H4 (cell line): Measurements from ENCODE around the gene CNNM4. TPM values are rescaled to one million over a fixed set of nuclear protein-coding genes. Genes with fewer than 3 reads are reported as not detected.

Source experiments
- DNase-seq: peaks from one replicate; pipeline ENCODE4 v3.0.0-alpha.2; 2015; ENCODE audit warnings: low spot score
- total RNA-seq: library from RNA; depleted of rRNA; stranded (reverse); fragments of >200 nt; shearing (Covaris generic); gene quantifications from 2 replicates; pipeline ENCODE4 v1.2.3, GENCODE V29; 2014

CNNM4 gene
- total RNA-seq, 1 experiment from 2014 or later: 3.4 TPM

GRCh38 chr2:96810783-96811192, 50.1 kb downstream of the CNNM4 start:
- no peak for DNase-seq

- no peak for DNase-seq
Measured at GRCh38 chr2:96811917-96812316, 51.2 kb downstream of the CNNM4 start.

GRCh38 chr2:96813656-96814055, 53.0 kb downstream of the CNNM4 start:
- DNase-seq: no peak

GRCh38 chr2:96815326-96816126, 54.8 kb downstream of the CNNM4 start:
- DNase-seq: no peak

GRCh38 chr2:96816127-96816835, 55.6 kb downstream of the CNNM4 start, which contains the start of gene CNNM3:
TSS of gene CNNM3 (plus strand) at chr2:96816268. CDS start at chr2:96816278, 10 bp downstream.
- DNase-seq: peak; percentile 84

GRCh38 chr2:96816836-96817702, 56.4 kb downstream of the CNNM4 start:
- no peak for DNase-seq

GRCh38 chr2:96817882-96818281, 57.2 kb downstream of the CNNM4 start:
- no peak for DNase-seq

DNA sequence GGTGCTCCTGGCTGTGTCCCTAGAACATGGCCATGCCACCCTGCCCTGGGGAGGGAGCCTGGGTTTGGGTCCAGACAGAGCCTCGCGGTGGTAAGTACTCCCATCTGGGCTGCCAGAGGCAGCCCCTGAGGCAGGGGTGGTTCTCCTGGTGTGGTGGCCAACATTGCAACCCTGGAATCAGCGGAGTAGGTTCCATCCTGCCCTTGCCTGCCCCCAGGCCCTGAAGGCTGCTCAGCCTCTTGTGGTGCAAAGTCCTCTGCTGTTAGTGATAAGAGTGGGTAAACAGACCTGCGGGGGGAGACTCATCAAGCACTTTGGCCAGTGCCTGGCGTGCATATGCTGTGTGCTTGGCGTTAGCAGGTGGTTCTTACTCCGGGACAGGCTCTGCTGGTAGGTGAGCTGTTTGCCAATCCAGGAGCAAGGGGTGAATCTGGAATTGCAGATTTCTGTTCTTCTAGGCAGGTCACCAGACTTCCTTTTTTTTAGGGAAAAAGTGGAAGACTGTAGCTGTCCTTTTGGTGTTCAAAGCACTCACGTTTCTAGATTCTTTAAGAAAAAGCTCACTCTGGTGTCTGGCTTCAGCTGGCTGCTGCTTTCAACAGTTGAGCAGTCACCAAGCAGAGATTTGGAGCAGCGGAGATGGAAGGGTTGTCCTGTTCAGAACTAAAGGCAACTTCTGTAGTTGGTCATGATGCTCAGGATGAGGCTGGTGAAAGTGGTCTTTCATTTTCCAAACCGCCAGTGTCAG, 58.6 kb downstream of the CNNM4 start:
- DNase-seq: no peak

DNA sequence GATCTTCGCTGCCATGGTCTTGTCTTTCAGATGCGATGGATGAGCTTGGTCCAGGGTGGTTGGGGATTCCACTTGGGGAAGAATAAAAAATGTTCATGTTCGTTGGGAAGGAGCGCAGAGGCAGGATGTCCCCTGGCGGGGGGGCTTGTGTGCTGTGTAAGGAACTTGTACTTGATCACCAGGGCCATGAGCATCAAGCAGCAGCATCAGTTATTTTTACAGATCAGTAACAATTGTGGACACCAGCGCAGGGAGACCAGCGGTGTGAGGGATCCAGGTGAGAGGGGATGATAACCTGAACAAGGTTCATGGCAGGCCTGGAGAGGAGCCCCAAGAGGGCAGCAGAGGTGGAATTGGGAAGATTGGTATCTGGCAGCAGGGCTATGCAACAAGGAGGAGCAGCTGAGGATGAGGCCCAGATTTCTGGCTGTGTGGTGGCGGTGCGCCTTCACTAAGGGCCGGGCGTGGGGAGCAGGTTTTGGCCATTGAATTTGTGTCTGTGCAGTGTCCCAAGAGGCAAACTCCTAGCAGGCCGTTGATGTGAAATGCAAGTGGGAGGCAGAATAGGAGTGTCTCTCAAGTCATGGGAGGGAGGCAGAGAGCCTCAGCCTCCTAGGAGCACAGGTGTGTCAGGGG, 59.3 kb downstream of the CNNM4 start:
- DNase-seq: no peak

- no peak for DNase-seq
Measured at GRCh38 chr2:96821113-96821675, 60.5 kb downstream of the CNNM4 start.

- no peak for DNase-seq
Measured at GRCh38 chr2:96822786-96823185, 62.1 kb downstream of the CNNM4 start.

DNA sequence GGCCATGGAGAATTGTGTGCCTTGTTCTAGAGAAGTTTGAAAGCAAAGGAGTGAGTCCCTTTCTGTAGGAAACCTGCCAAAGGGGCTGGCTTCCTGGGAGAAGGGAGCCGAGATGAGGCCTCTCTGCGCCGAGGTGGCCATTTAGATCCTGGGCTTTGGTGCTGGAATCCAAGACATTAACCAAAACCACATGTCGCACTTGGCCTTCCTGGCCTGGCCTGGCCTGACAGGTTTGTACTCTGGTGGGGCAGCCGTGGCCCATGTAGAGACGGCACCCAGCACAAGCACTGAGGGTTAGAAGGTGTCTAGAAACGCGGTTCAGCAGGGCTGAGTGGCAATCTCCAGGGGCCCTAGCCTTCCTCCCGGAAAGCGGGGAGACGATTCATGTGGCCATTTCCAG, 62.5 kb downstream of the CNNM4 start:
- no peak for DNase-seq

DNA sequence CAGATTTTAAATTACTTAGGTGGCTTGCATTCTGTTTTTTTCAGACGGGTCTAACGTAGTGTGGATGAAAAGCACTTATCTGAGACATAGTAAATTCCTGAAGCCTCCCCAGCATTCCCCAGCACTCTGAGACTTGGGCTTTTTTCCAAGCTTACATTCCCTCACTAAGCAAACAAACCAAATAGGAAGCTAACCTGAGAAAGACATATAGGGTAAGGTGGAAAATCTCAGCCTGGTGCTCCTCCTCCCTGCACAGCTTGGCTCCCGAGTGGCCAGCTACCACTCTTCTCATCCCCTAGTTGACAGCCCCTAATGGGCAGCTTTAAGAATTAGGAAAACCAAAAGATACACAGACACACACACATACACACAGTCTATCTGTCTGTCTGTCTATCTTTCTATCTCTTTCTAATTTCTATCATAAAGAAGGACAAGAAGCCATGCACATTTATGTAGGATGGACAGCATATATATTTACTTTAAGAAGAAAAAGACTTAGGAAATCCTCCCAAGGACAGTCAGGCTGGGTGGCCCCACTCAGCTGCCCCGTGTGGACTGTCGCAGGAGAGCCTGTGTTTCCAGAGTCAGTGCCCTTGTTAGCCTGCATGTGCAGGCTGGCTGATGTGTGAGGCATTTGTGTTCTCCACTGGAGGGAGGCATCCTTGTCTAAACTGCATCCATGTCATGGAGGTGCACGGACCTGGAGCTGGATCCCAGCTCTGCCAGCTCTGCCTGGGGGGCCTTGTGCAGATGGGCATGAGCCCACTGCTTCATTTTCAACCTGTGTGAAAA, 63.6 kb downstream of the CNNM4 start:
- DNase-seq: no peak

GRCh38 chr2:96825057-96825456, 64.4 kb downstream of the CNNM4 start:
- DNase-seq: no peak

DNA sequence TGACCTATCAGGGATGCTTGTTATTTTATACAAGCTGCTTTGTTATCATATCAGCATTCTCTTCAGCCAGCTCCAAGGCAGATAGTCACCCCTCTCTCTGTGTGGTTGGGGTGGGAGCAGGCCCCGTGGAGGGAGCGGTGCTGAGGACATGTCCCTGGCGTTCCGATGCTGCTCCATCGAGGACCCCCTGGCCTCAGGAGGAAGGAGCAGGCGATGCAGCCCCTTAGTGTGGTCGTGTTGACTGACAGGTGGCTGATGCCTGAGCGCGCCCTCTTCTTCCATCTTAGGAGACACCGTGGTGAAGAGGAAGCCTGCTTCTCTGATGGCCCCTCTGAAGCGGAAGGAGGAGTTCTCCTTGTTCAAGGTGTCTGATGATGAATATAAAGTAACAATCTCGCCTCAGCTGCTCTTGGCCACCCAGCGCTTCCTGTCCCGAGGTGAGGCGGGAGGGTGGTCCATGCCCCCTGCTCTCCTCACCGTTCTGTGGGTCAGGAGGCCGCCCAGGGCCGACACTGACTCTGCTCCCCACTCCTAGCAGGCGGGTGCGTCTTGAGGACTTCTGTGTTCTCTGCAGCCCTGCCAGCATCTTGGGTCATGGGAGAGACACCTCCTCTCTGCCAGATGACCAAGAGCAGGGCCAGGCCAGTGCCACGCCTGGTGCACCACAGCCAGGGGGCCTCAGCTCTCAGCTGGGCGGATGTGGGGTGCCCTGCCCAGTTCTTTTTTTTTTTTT, 66.0 kb downstream of the CNNM4 start:
- no peak for DNase-seq

GRCh38 chr2:96828436-96828835, 67.7 kb downstream of the CNNM4 start:
- no peak for DNase-seq

DNA sequence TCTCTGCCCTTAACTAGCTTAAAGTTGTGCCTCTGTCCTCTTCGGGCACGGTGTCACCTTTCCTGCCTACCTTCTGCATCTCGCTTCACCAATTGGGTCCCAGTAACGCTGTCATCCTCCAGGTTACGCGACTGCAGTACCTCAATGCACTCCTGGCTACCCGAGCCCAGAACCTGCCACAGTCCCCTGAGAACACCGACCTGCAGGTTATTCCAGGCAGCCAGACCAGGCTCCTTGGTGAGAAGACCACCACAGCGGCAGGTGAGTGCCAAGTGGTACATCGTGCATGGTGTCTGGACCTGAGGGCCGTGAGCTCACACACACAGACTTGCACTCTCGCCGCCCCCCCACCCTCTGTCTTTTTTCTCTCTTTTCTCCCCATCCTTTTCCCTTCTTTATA, 68.2 kb downstream of the CNNM4 start:
- DNase-seq: no peak

DNA sequence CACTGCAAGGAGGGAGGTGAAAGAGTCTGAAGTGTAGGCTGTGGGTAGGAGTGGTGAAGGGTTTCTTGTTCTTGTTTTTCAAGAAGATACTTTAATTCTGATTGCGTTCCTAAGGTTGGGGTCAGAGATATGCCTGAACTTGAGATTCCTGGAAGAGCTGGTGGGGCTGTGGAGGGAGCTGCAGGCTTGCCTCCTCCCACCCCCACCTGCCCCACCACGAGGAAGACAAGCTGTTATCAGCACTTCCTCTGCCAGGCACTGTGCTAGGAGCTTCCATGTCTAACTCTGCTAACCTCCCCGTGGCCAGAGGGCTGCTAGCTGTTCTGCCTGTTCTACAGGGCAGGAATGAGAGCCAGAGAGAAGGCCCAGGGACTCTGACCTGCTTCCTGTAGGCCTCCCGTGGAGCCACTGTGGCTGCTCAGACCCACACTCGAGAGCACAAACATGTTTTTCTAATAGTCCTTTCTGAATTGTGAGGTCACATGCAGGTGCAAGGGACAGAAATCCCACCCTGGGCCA, 69.4 kb downstream of the CNNM4 start:
- no peak for DNase-seq

DNA sequence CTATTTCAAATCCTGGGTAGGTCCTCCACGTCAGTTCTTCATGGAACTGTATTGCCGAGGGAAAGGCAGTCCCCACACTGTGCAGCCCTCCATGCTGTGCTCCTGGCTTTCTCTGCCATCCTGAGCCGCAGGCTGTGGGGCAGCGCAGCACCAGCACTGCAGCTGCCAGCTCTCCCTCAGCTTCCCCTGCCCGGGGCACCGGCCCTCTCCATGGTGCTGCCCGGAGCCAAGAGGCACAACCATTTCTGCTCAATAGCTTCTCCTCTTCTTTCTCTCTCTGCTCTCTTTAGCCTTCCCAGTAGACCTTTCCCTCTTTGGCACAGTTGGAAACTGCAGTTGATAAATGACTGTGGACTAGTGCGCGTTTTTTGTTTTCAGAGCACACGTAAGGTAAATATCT, 71.0 kb downstream of the CNNM4 start:
- DNase-seq: no peak
